GM21717 (cell line): ENCODE data around the gene APP.
"Not testable (repeated sequence)": the region's sequence is repeated elsewhere in the genome, so short reads cannot be mapped to it uniquely, and the experiment has no call there.

ENCODE experiments used
- ATAC-seq: cut with Tn5 transposase; IDR thresholded peaks from one replicate; pipeline ENCODE4 v1.9.1; 2021; ENCODE audit warnings: mild to moderate bottlenecking, moderate library complexity; ENCODE audit not compliant: unreplicated experiment

Gene APP

GRCh38 chr21:25956993-25957714, 213.4 kb downstream of the APP start:
- ATAC-seq = no peak

- ATAC-seq = no peak
These were observed 214.9 kb downstream of the APP start for GRCh38 chr21:25955646-25956045.

GRCh38 chr21:25953659-25954058, 216.9 kb downstream of the APP start:
- no peak for ATAC-seq

- ATAC-seq = no peak
These were observed 217.4 kb downstream of the APP start for GRCh38 chr21:25953196-25953595.

GRCh38 chr21:25952306-25952705, 218.3 kb downstream of the APP start:
- no peak for ATAC-seq

GRCh38 chr21:25949701-25950100, 220.9 kb downstream of the APP start:
- ATAC-seq = no peak

- no peak for ATAC-seq
These were observed 225.8 kb downstream of the APP start for GRCh38 chr21:25944672-25945213.

GRCh38 chr21:25944082-25944481, 226.5 kb downstream of the APP start:
- no peak for ATAC-seq

- ATAC-seq = no peak
These were observed 228.4 kb downstream of the APP start for GRCh38 chr21:25942135-25942534.

- no peak for ATAC-seq
These were observed 231.2 kb downstream of the APP start for GRCh38 chr21:25939396-25939761.

- no peak for ATAC-seq
These were observed 231.7 kb downstream of the APP start for GRCh38 chr21:25938658-25939395.

- ATAC-seq = no peak
These were observed 233.8 kb downstream of the APP start for GRCh38 chr21:25936776-25937175.

- ATAC-seq = no peak
These were observed 235.8 kb downstream of the APP start for GRCh38 chr21:25934771-25935224.

- no peak for ATAC-seq
These were observed 236.4 kb downstream of the APP start for GRCh38 chr21:25934130-25934529.

- no peak for ATAC-seq
These were observed 238.8 kb downstream of the APP start for GRCh38 chr21:25931765-25932164.

GRCh38 chr21:25929856-25930520, 240.6 kb downstream of the APP start:
- no peak for ATAC-seq

GRCh38 chr21:25927195-25927880, 243.2 kb downstream of the APP start:
- no peak for ATAC-seq

- no peak for ATAC-seq
These were observed 244.6 kb downstream of the APP start for GRCh38 chr21:25925936-25926335.

- ATAC-seq = no peak
These were observed 245.3 kb downstream of the APP start for GRCh38 chr21:25925064-25925800.

GRCh38 chr21:25918152-25918551, 252.4 kb downstream of the APP start:
- not testable (repeated sequence) for ATAC-seq
